ENCODE measurements around the gene RPS24.

GRCh38 chr10:78082636-78083035 lies 49.0 kb downstream of the RPS24 start:
- TF ChIP-seq POLR2A (IDR thresholded peaks at IDR 0.05) (no peak), CTCF (IDR thresholded peaks at IDR 0.05 in 4 of 5, conservative IDR thresholded peaks at IDR 0.05 in 1 of 5) (no peak)

Data from gastrocnemius medialis (tissue), 4 donors.